GM21723 (cell line): ENCODE measurements around the gene RERE.

Source experiments
- ATAC-seq: cut with Tn5 transposase; IDR thresholded peaks from one replicate; pipeline ENCODE4 v1.9.1; 2021; ENCODE audit warnings: mild to moderate bottlenecking, moderate library complexity; ENCODE audit not compliant: unreplicated experiment

The RERE gene

DNA sequence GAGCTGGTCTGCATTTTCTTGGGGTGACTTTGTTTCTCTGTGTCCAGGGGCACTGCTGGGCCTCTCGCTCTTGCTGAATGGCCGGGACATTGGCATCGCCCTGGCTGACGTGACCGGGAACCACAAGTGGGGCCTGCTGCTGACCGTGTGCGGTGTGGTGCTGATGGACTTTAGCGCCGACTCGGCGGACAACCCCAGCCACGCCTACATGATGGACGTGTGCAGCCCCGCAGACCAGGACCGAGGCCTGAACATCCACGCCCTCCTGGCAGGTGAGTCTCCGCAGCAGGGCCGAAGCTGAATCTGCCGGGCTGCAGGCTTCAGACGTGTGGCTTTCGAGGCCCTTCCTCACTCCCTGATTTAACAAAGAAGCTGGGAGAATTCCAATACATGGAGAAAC, 491.7 kb downstream of the RERE start:
- ATAC-seq: no peak

DNA sequence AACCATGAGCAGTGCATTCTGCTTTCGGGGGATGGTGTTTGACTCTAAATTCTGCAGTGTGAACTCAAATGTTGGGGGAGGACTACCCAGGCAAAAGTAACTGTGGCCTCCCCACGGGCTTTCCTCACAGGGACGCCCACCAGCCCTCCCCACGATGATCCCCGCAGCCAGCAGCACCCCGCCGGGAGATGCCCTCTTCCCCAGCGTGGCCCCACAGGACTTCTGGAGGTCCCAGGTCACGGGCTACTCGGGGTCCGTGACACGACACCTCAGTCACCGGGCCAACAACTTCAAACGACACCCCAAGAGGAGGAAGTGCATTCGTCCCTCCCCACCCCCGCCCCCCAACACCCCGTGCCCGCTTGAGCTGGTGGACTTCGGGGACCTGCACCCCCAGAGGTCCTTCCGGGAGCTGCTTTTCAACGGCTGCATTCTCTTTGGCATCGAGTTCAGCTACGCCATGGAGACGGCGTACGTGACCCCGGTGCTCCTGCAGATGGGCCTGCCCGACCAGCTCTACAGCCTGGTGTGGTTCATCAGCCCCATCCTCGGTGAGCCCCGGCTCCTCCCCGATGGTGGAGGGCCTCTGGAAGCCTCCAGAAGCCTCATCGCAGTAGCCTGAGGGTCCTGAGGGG, 493.1 kb downstream of the RERE start:
- ATAC-seq: no peak

DNA sequence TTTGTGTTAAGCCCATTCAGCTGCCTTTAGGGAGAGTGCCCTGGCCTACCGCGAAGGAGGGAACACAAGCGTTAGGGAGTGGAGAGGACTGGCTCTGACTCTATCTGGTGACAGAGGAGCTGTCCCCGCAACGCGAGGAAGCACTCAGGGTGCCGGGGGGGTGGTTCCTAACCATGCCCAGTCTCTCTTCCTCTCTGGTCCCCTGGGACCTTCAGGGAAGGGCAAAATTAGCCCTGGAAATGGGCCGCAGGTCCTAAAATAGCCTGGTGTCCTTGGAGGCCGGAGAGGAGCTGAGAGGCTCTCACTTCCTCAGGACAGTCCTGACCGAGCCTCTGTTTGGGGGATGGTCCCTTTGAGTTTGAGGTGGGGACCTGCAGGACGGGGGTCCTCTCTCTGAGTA, 493.7 kb downstream of the RERE start:
- no peak for ATAC-seq

DNA sequence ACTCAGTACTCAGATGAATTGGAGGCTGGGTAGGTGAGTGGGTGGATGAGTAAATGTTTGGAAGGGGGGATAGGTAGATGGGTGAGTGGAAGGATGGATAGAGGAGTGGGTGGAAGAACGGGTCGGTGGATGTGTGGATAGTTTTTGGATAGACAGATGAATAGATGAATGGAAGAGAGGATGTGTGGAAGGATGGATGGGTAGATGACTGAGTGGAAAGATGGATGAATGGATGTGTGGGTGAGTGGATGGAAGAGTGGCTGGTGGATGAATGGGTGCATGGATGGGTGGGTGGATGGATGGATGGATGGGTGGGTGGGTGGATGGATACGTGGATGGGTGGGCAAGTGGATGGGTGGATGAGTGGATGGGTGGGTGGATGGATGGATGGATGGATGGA, 495.8 kb downstream of the RERE start:
- no peak for ATAC-seq

DNA sequence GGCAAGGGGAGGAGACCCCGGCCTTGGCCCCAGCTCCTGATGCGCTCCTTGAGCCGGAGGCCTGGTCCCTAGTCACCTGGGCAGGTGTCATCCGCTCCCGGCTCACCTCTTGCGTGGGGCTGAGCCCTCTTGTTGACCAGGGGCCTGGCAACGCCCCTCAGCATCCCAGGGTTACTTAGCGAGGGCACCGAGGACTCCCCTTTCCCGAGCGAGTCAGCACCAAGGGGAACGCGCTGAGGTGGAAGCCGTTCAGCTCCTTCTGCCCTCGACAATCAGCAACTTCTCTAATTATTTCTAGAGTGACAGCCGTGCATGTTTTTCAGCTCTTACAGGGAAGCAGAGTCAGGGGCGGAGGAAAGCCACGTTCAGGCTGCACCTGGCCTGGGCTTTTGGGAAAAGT, 499.0 kb downstream of the RERE start:
- ATAC-seq: no peak

DNA sequence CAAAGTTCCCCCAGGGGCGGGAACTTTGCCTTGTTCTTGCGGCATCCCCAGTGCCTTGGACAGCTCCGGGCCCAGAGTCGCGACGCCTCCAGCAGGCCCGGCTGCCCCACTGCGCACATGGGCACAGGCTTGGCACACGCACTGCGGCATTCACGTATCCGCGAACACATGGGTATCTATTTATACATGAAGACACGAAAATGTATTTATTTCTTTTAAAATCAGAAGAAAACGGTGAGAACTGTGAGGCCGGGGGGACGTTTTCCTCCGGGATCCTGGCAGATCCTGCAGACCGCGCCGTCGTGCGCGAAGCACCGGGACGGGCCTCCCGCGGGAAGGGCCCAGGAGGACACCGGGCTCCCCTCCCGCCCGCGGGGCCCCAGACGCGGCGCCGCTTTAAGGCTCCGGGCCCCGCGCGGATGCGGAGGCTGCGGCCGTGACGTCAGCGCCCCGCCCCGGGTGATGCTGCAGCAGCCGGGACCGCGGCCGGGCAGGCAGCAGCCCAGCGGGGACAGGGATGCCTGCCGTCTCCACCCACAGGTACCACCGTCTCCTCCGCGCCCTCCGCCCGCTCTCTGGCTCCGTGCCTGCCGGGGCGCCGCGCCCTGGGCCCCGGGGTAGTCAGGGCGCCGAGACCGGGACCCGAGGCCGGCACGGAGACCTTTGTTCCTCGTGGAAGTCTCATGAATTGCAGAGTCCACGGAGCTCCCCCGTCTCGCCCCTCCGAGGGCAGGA, 499.6 kb downstream of the RERE start, which contains the start of gene SLC45A1:
Gene SLC45A1, plus strand, starts transcription at position 468 of the 735 bp plus-strand sequence. CDS start 6,216 bp downstream, outside the sequence.
- ATAC-seq: no peak

DNA sequence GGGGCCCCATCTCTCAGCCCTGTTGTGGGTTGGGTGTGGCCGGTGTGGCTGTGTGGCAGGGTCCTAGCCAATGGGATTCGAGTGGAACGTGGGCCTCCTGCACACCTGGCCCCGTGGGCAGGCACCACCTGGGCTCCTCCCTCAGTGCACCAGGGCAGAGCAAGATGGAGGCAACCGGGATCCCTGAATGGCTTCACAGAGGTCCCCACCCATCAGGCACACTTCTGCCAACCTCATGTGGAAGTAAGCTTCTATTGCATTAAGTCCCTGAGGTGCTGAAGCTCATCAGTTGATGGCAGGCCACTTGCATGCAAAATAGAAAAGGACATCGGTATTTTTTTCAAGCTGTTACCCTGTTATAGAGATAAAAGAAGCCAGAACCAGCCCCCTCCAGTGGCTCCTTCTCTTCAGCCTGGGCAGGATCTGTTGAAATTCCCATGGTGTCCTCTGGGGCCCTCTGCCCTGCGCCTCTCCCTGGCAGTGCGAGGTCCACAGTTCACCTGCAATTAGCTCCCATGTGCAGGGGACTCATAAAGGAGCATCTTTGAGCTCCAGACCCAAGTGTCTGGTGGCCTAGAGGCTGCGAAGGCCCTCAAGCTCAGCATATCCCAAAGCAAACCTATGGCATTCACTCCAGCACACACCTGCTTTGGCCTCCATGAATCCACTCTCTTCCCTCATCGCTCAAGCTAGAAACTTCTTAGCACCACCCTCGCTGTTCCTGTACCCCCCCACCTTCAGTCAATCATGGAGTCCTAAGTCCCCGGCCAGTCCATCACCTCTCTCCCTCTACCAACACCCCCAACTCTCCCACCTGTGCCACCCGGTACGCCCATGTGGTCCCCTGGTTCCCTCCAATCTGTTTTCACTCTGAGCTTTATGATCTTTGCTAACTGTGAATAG, 501.6 kb downstream of the RERE start:
- ATAC-seq: no peak

DNA sequence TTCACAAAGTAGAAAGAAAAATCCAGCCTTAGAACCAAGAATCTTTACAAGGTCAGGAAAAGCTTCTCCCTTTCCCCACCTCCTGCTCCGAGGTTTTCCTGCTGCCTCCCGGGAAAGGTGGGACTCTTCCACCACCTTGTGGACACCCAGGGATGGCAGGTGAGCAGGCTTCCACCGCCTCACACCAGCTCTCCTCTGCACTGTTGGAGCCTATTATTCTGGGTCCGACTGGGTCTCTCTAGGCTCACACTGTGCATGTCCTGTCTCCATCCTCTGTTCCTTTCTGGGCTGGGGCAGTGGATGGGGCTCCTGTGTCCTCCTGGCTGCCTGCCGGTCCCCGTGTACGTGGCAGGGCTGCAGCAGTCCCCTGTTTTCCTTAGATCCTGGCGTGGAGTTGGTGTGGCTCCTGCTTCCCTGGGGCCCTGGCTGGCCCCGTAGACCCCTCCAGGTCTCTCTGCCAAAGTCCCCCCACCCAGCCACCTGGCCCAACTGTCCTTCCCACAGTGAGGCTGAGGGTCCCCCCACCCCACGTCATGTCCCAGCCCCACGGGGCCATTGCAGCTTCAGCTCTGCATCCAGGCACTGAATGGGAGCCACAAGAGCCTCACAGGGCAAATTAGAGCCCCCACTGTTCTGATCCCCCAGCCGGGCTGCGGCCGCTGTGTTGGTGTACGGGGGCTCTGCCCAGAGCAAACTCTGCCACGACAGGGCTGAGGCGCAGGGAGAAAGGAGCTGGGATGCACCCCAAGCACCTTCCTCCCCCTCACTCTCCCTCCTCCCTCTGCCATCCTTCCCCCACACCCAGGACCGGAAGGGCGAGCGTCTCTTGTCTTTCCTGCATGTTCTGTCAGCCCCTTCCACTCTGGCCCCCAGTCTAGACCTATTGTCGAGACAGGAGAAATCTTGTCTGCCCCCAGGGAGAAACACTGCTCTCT, 502.8 kb downstream of the RERE start:
- ATAC-seq: no peak

DNA sequence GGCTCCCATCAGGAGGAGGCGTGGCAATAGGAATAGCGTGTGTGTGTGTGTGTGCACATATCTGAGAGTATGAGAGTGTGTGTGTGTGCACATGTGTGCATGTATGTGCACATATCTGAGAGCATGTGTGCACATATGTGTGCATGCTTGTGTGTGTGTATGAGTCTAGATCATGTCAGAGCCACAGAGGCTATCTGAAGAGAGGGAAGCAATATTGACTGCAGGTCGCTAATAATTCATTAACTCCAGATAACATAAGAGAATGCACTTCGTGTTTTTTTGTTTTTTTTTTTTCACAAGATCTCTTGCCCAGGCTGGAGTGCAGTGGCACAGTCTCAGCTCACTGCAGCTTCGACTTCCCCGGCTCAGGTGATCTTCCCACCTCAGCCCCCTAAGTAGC, 504.2 kb downstream of the RERE start:
- no peak for ATAC-seq

DNA sequence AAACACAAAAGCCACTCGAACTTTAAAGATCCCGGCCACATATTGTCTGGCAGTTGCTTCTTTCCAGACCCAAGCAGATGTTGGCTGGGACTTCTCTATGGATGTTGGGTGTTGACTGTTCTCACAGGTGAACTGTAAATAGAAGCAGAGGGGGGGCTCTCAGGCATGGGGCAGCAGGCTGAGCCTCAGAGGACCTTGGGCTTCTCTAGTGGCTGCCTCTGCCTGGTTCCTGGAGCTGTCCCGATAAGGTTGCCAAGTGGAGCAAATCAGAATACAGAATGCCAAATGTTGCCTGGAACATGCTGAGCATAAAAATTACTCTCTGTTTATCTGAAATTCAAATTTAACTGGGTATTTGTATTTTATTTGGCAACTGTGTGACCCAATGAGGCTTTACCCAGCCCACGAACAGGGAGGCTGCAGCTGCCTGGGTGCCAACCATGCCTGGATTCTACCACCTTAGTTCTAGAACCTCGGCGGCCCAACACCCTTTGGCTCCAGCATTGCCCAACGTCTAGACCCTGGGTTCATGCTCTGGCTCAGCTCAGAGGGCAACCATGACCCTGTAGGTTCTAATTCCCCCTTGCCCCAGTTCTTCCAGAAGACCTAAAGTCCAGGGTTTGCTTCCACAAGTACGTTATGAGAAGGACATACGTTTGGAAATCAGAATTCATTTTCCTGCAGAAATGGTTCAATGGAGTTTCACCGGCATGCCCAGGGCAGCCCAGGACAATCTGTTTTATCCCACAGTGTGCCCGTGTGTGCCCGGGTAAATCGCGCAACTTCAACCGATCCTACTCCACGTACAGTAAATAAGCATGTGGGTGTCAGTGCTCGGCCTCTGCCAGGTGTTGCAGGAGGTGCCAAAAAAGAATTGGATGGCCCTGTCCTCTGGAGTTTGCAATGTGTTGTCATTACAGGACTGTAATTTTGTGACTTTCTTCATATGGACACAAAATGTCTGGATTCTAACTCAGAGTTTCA, 504.9 kb downstream of the RERE start:
- ATAC-seq: no peak

DNA sequence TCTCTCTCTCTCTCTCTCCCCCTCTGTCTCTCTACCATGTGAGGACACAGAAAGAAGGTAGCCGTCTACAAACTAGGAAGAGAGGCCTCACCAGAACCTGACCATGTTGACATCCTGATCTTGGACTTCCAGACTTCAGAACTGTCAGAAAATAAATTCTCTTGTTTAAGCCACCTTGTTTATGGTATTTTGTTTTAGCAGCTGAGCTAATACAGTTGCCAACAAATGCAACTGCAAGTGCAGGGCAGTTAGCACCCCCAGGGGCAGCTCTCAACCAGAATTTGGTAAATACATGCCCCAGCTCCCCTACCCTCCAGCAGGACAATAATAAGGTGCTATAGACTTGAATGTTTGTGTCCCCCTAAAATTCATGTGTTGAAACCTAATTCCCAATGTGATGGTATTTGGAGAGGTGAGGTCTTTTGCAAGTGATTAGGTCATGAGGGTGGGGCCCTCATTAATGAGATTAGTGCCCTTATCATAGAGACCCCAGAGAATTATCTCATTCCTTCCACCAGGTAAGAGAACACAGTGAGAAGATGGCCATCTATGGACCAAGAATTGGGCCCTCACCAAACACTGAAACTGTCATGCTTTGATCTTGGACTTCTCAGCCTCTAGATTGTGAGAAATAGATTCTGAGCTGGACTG, 506.2 kb downstream of the RERE start:
- no peak for ATAC-seq

DNA sequence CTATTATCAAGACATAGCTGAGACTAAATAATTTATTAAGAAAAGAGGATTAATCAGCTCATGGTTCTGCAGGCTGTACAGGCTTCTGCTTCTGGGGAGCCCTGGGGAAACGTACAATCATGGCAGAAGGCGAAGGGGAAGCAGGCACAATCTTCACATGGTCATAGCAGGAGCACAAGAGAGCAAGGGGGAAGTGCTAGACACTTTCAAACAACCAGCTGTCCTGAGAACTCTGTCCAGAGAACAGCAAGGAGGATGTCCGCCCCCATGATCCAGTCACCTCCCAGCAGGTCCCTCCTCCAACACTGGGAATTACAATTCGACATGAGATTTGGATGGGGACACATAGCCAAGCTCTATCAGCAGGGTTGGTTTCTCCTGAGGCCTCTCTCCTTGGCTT, 509.8 kb downstream of the RERE start:
- no peak for ATAC-seq

DNA sequence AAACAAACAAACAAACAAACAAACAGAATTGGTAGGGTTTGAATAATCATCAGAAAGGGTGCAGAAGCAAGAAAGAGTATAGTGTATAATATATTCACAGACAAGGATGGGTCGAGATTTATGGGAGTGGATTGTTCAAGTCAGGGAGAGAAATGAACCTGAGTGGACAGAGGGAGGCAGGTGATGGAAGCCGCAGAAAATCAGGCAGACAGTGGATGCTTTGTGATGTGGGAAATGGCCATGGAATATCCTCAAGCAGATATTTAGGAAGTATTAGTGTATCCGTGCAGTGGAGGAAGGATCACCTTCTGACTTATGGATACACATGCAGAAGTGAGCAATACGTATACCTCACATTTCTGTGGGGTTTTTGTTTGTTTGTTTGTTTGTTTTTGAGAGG, 513.6 kb downstream of the RERE start:
- no peak for ATAC-seq

DNA sequence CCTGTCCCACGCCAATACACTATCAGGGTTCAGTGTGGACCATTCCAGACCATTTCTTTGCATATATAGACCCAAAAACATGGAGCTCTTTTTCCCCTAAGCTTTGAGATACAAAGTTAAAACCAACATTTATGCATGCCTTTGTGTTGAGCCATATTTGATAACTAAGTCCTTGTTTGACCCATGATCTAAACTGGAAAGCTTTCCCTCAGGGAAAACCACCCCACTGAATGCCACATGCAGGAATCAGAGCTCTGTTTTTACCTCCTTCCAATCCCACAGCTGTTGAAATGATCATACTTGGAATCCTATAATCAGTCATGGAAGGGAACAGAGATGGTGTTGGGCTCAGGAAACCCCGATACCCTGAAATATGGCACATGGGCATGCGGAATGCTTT, 514.3 kb downstream of the RERE start:
- ATAC-seq: no peak
